ENCODE results near the gene BLOC1S2.

- TF ChIP-seq CTCF (IDR thresholded peaks at IDR 0.05) = no peak
- no peak for TF ChIP-seq EP300 (IDR thresholded peaks at IDR 0.05)
- no peak for TF ChIP-seq POLR2AphosphoS5 (IDR thresholded peaks at IDR 0.05)
Measured at GRCh38 chr10:100282907-100283306, 3.6 kb downstream of the BLOC1S2 start.

Data from suprapubic skin (tissue), 4 donors.